Calu3 (cell line): ENCODE results near the gene MS4A2. TPM values are rescaled to one million over a fixed set of nuclear protein-coding genes. Genes with fewer than 3 reads are reported as not detected.

Experiments
- BruUV-seq: library from RNA; stranded (reverse); fragments of 400-500 nt; replicated peaks from 2 replicates; lab custom pipeline; 2021; lab: Mats Ljungman, UMichigan
- CTCF ChIA-PET: fragments of 300-600 bp; sonication (Branson Sonifier 250); formaldehyde crosslinking; loops from one replicate; lab custom pipeline; 2022; ENCODE audit warnings: antibody characterized with exemption; lab: Charles Lee
- DNase-seq: peaks from one replicate; pipeline ENCODE4 v3.0.0; 2022
- H3K27ac Mint-ChIP-seq: one replicate; pipeline ENCODE4 v1.8.0; 2022; ENCODE audit warnings: mixed read lengths; ENCODE audit not compliant: unreplicated experiment
- H3K27me3 Mint-ChIP-seq: one replicate; pipeline ENCODE4 v1.8.0; 2022; ENCODE audit warnings: mixed read lengths; ENCODE audit not compliant: unreplicated experiment
- H3K36me3 Mint-ChIP-seq: one replicate; pipeline ENCODE4 v1.8.0; 2022; ENCODE audit warnings: mild to moderate bottlenecking, moderate library complexity, mixed read lengths; ENCODE audit not compliant: insufficient read depth, unreplicated experiment
- H3K4me1 Mint-ChIP-seq: one replicate; pipeline ENCODE4 v1.8.0; 2022; ENCODE audit warnings: mild to moderate bottlenecking, low read depth, mixed read lengths; ENCODE audit not compliant: unreplicated experiment
- H3K4me3 Mint-ChIP-seq: one replicate; pipeline ENCODE4 v1.8.0; 2022; ENCODE audit warnings: mild to moderate bottlenecking, low read depth, moderate library complexity, mixed read lengths; ENCODE audit not compliant: unreplicated experiment
- H3K9me3 Mint-ChIP-seq: one replicate; pipeline ENCODE4 v1.8.0; 2022; ENCODE audit warnings: low read depth, mixed read lengths; ENCODE audit not compliant: unreplicated experiment
- CTCF ChIP-seq: fragments of 200-600 bp; IDR thresholded peaks from one replicate; pipeline ENCODE4 v1.8.0; 2022; ENCODE audit warnings: antibody characterized with exemption; ENCODE audit not compliant: unreplicated experiment
- intact Hi-C: fragments of 100-400 bp; cut with micrococcal nuclease; formaldehyde crosslinking; loops from one replicate; pipeline ENCODE4 v1.10.0; 2022; ENCODE audit not compliant: unreplicated experiment
- total RNA-seq: library from RNA; stranded (reverse); gene quantifications from 2 replicates; pipeline ENCODE4 v1.2.3, GENCODE V29; 2022

The MS4A2 gene
- total RNA-seq, 1 experiment from 2014 or later: not detected

GRCh38 chr11:60121264-60121663 lies 32.8 kb downstream of the MS4A2 start:
- Mint-ChIP-seq H3K27ac (no peak overlapping the region), H3K4me3 (no peak overlapping the region), H3K27me3 (no peaks in the 10 kb centered on the region), H3K4me1 (peaks cover 56% of the 10 kb centered on the region), H3K9me3 (peaks cover 5% of the 10 kb centered on the region), H3K36me3 (peaks cover 5% of the 10 kb centered on the region)
- no TSS peak for BruUV-seq
- intact Hi-C loops: no loop called here
- CTCF ChIA-PET: no interaction called here
- TF ChIP-seq CTCF: no peak
- DNase-seq: peak; percentile 32

- Mint-ChIP-seq H3K27ac (no peak overlapping the region), H3K4me1 (peaks cover 56% of the 10 kb centered on the region), H3K9me3 (peaks cover 5% of the 10 kb centered on the region), H3K36me3 (peaks cover 11% of the 10 kb centered on the region), H3K27me3 (no peaks in the 10 kb centered on the region), H3K4me3 (no peak overlapping the region)
- TF ChIP-seq CTCF: no peak
- no TSS peak for BruUV-seq
- intact Hi-C loops: no loop called here
- CTCF ChIA-PET: no interaction called here
- DNase-seq: no peak
Measured at GRCh38 chr11:60122414-60123036, 34.1 kb downstream of the MS4A2 start.

GRCh38 chr11:60124802-60125432 lies 36.5 kb downstream of the MS4A2 start:
- BruUV-seq: no TSS peak
- Mint-ChIP-seq H3K27ac (peak overlapping the region; percentile 85), H3K9me3 (peaks cover 5% of the 10 kb centered on the region), H3K36me3 (peaks cover 11% of the 10 kb centered on the region), H3K4me1 (peaks cover 59% of the 10 kb centered on the region), H3K4me3 (no peak overlapping the region), H3K27me3 (no peaks in the 10 kb centered on the region)
- CTCF ChIA-PET: no interaction called here
- no peak for DNase-seq
- no peak for TF ChIP-seq CTCF
- intact Hi-C loops: loop anchor here (5.0 kb wide), 3 partner anchors 58 to 163 kb away; partner anchors contain the start of gene OOSP4A

GRCh38 chr11:60125956-60126585 lies 37.6 kb downstream of the MS4A2 start:
- H3K4me3 Mint-ChIP-seq: no peak overlapping the region
- DNase-seq: peak; percentile 40
- H3K9me3 Mint-ChIP-seq: peaks cover 5% of the 10 kb centered on the region
- peaks cover 62% of the 10 kb centered on the region for H3K4me1 Mint-ChIP-seq
- TF ChIP-seq CTCF: no peak
- H3K27me3 Mint-ChIP-seq: no peaks in the 10 kb centered on the region
- BruUV-seq: no TSS peak
- peaks cover 11% of the 10 kb centered on the region for H3K36me3 Mint-ChIP-seq
- H3K27ac Mint-ChIP-seq: peak overlapping the region; percentile 85
- CTCF ChIA-PET: interaction anchor here (0.8 to 2.6 kb wide), 3 partner anchors 126 to 303 kb away, joined by 3 to 8 read pairs (median 3); no protein-coding TSS in a partner anchor
- intact Hi-C loops: loop anchor here (2.0 to 5.0 kb wide), 5 partner anchors 43 to 259 kb away; partner anchors contain the start of genes OOSP4A and TCN1
